ENCODE measurements around the gene NR4A1. TPM values are rescaled to one million over a fixed set of nuclear protein-coding genes. Genes with fewer than 3 reads are reported as not detected.

NR4A1 gene
- total and polyA plus RNA-seq, 7 donors, result 31.2 to 276 (median 65.9) TPM

DNA sequence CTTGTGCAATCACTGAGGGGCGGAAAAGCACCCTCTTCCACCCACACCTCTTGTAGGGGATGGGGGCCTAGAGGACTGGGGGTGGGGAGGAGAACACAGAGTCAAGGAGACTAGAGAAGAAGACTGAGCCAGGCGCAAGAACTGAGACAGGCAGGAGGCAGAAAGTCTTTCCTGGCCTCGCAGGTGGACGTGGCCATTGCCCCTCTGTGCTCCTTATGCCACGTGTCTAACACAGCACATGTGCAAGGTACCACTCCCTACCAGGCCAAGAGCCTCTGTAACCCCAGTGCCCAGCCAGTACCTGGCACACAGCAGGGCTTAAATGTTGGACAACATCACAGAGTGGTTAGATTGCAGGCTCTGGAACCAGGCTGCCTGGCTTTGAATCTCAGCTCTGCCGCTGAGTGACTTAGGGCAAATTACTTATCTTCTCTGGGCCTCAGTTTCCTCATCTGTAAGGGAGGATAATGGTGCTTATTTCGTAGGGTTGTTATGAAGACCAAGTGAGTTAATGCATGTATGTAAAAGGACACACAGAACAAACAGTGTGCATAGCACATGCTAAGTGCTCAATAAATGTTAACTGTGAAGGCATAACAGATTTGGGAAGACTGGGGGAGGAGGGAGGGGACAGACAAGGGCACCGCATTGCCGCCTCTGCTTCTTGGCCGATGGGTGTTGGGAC is 45.9 kb upstream of the NR4A1 start:
- H3K27me3 ChIP-seq, result peaks cover 12 to 43% (median 37%) of the 10 kb centered on the region in 3 donors
- peak overlapping the region in 1 of 4 donors; percentile 85 for H3K27ac ChIP-seq
- H3K4me3 ChIP-seq, result no peak overlapping the region
- H3K36me3 ChIP-seq, result no peaks in the 10 kb centered on the region
- no peaks in the 10 kb centered on the region for H3K9me3 ChIP-seq
- peaks cover 0 to 33% (median 29%) of the 10 kb centered on the region in 4 donors for H3K4me1 ChIP-seq
- WGBS, 2 donors, result 63 to 84% methylated on average over 10 of the region's 10 CpGs
- DNase-seq, result no peak
- intact Hi-C loops (cut with DNase I), result loop anchor here (1.0 kb wide), 1 partner anchor 73 kb away; no protein-coding TSS in a partner anchor
- TF ChIP-seq POLR2A (IDR thresholded peaks at IDR 0.05) (no peak), EP300 (IDR thresholded peaks at IDR 0.05) (no peak)

DNA sequence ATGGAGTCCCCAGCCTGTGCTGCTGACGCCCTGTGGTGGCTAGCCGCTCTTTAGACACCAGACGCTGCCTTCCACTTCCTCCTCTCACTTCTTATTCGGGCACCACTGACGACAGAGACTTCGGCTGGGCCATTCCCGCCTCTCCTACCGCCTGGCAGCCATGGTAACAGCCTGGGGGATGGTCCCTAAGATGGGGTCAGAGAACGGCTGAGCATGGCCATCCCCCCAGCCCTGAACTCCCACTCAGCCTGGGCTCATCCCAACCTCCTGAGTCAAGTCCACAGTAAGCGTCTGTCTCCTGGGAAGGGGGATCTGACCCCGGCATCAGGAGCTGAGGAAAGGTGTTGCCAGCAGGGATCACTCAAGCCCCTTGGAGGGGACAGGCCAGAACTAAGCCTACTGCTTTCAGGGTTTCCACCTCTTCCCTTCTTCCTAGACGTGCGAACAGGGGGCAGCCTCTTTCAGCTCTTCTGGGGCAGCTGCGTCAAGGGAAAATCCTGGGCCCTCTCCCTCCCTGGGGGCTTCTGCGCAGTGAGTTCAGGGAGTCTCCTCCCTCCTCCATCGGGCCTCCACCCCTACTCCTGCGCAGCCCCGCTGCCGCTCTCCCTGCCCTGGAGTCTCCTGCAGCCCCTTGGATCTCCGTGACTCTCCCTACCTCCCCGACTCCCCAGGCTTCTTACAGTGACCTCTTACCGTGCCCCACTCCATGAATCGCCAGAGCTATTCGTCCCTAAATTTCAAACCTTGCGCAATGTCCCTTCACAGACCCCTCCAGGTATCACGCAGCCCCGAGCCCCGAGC is 45.1 kb upstream of the NR4A1 start:
- no peaks in the 10 kb centered on the region for H3K36me3 ChIP-seq
- H3K27ac ChIP-seq, result peak overlapping the region; percentile 74 to 85 (median 82)
- H3K9me3 ChIP-seq, result no peaks in the 10 kb centered on the region
- DNase-seq, result peak; percentile 87
- peaks cover 0 to 40% (median 35%) of the 10 kb centered on the region in 4 donors for H3K4me1 ChIP-seq
- peaks cover 12 to 43% (median 37%) of the 10 kb centered on the region in 3 donors for H3K27me3 ChIP-seq
- 12 to 28% methylated on average over 28 of the region's 28 CpGs for WGBS, 2 donors
- intact Hi-C loops (cut with DNase I), result loop anchor here (1.0 kb wide), 1 partner anchor 72 kb away; no protein-coding TSS in a partner anchor
- TF ChIP-seq CTCF (IDR thresholded peaks at IDR 0.05) (no peak), EP300 (IDR thresholded peaks at IDR 0.05) (peak in 2 of 4 donors; percentile 42), POLR2A (IDR thresholded peaks at IDR 0.05) (no peak), POLR2AphosphoS5 (IDR thresholded peaks at IDR 0.05) (peak in 2 of 4 donors; percentile 10 to 38)
- peak overlapping the region; percentile 59 to 72 (median 64) for H3K4me3 ChIP-seq

GRCh38 chr12:52006726-52007157 is 44.5 kb upstream of the NR4A1 start, which contains the start of gene TAMALIN:
Gene TAMALIN (plus strand): TSS chr12:52006946. CDS start chr12:52007020, 74 bp downstream.
- peak; percentile 90 for DNase-seq
- no peaks in the 10 kb centered on the region for H3K36me3 ChIP-seq
- H3K9me3 ChIP-seq, result no peaks in the 10 kb centered on the region
- peak within 1 kb of the TSS; percentile 59 to 72 (median 64) for H3K4me3 ChIP-seq
- H3K27ac ChIP-seq, result peak within 1 kb of the TSS; percentile 74 to 85 (median 82)
- peaks cover 0 to 45% (median 35%) of the 10 kb centered on the region in 4 donors for H3K4me1 ChIP-seq
- 1% methylated on average over 60 of the region's 60 CpGs for WGBS, 2 donors
- no peak for TF ChIP-seq CTCF (IDR thresholded peaks at IDR 0.05)
- peak in 1 of 2 donors; percentile 42 for TF ChIP-seq POLR2A (IDR thresholded peaks at IDR 0.05)
- peak; percentile 74 to 90 (median 83) for TF ChIP-seq POLR2AphosphoS5 (IDR thresholded peaks at IDR 0.05)
- no peak for TF ChIP-seq EP300 (IDR thresholded peaks at IDR 0.05)
- intact Hi-C loops (cut with DNase I), result no loop called here
- H3K27me3 ChIP-seq, result peaks cover 12 to 43% (median 37%) of the 10 kb centered on the region in 3 donors

DNA sequence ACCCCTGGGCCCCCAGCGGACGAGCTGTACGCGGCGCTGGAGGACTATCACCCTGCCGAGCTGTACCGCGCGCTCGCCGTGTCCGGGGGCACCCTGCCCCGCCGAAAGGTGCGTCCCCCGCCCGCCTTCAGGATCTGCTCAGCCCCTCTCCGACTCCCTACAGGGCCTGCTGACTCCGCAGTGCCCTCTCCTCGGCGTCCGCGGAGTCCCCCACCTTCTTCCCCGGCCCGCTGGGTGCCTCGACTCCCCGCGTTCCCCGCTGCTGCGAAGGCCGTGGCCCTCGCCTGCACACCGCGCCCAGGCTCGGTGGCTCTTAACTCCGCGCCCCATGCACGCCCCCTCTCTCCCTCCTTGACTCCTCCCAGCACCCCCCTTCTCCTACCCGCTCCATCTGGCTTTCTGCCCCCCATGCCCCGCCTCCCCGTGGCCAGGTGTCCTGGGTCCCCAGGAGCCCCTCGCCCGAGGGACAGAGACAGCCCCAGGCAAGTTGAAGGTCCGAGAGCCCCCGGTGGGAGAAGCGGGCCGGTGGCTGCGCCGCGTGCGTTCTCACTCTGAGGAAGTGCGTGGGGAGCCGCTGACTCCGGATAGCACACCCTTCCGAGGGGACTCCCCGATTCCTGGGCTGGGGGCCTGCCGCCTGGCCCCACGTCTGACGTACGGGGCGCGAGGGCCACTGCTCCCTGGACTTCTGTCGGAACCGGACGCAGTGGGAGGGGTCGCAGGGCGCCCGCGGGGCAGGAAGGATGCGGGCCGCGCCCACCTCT is 43.9 kb upstream of the NR4A1 start:
- H3K36me3 ChIP-seq, result no peaks in the 10 kb centered on the region
- peaks cover 12 to 43% (median 37%) of the 10 kb centered on the region in 3 donors for H3K27me3 ChIP-seq
- H3K27ac ChIP-seq, result peak overlapping the region; percentile 74 to 85 (median 82)
- peaks cover 0 to 45% (median 35%) of the 10 kb centered on the region in 4 donors for H3K4me1 ChIP-seq
- intact Hi-C loops (cut with DNase I), result no loop called here
- 4 to 20% methylated on average over 72 of the region's 72 CpGs for WGBS, 2 donors
- DNase-seq, result peak; percentile 80
- peak in 3 of 4 donors; percentile 13 to 66 (median 48) for TF ChIP-seq POLR2AphosphoS5 (IDR thresholded peaks at IDR 0.05)
- TF ChIP-seq POLR2A (IDR thresholded peaks at IDR 0.05), result no peak
- H3K9me3 ChIP-seq, result no peaks in the 10 kb centered on the region
- peak overlapping the region; percentile 59 to 72 (median 64) for H3K4me3 ChIP-seq

GRCh38 chr12:52007982-52008510 is 43.2 kb upstream of the NR4A1 start:
- H3K4me1 ChIP-seq, result peaks cover 0 to 45% (median 35%) of the 10 kb centered on the region in 4 donors

More at GRCh38 chr12:52007982-52008510, 43.2 kb upstream of the NR4A1 start:
- peaks cover 12 to 43% (median 37%) of the 10 kb centered on the region in 3 donors for H3K27me3 ChIP-seq
- peak overlapping the region; percentile 74 to 85 (median 82) for H3K27ac ChIP-seq
- intact Hi-C loops (cut with DNase I), result no loop called here
- TF ChIP-seq POLR2AphosphoS5 (IDR thresholded peaks at IDR 0.05) (no peak), CTCF (IDR thresholded peaks at IDR 0.05) (no peak), POLR2A (IDR thresholded peaks at IDR 0.05) (no peak), EP300 (IDR thresholded peaks at IDR 0.05) (no peak)
- no peaks in the 10 kb centered on the region for H3K36me3 ChIP-seq
- no peak for DNase-seq
- peak overlapping the region; percentile 59 to 72 (median 64) for H3K4me3 ChIP-seq
- 51 to 66% methylated on average over 5 of the region's 5 CpGs for WGBS, 2 donors
- H3K9me3 ChIP-seq, result no peaks in the 10 kb centered on the region
